ENCODE results near the gene FAM111A.

Gene FAM111A

GRCh38 chr11:59179121-59179520 lies 36.5 kb downstream of the FAM111A start:
- no peak for DNase-seq (ENCODE audit: low read depth in 1 of 2, low spot score in 1 of 2)

GRCh38 chr11:59180168-59180776 lies 37.6 kb downstream of the FAM111A start:
- DNase-seq (ENCODE audit: low read depth in 1 of 2, low spot score in 1 of 2) = no peak

GRCh38 chr11:59180907-59181306 lies 38.3 kb downstream of the FAM111A start:
- DNase-seq (ENCODE audit: low read depth in 1 of 2, low spot score in 1 of 2) = no peak

GRCh38 chr11:59181746-59182456 lies 39.2 kb downstream of the FAM111A start:
- no peak for DNase-seq (ENCODE audit: low read depth in 1 of 2, low spot score in 1 of 2)

GRCh38 chr11:59182457-59183151 lies 39.9 kb downstream of the FAM111A start:
- DNase-seq (ENCODE audit: low read depth in 1 of 2, low spot score in 1 of 2) = no peak

- no peak for DNase-seq (ENCODE audit: low read depth in 1 of 2, low spot score in 1 of 2)
These were observed 41.1 kb downstream of the FAM111A start for GRCh38 chr11:59183771-59184170.

GRCh38 chr11:59184691-59185339 lies 42.2 kb downstream of the FAM111A start:
- no peak for DNase-seq (ENCODE audit: low read depth in 1 of 2, low spot score in 1 of 2)

- DNase-seq (ENCODE audit: low read depth in 1 of 2, low spot score in 1 of 2) = no peak
These were observed 42.8 kb downstream of the FAM111A start for GRCh38 chr11:59185386-59185945.

GRCh38 chr11:59186130-59186594 lies 43.5 kb downstream of the FAM111A start:
- DNase-seq (ENCODE audit: low read depth in 1 of 2, low spot score in 1 of 2) = peak; percentile 19 to 42

GRCh38 chr11:59187035-59187434 lies 44.4 kb downstream of the FAM111A start:
- no peak for DNase-seq (ENCODE audit: low read depth in 1 of 2, low spot score in 1 of 2)

GRCh38 chr11:59187587-59187986 lies 44.9 kb downstream of the FAM111A start:
- no peak for DNase-seq (ENCODE audit: low read depth in 1 of 2, low spot score in 1 of 2)

- no peak for DNase-seq (ENCODE audit: low read depth in 1 of 2, low spot score in 1 of 2)
These were observed 46.3 kb downstream of the FAM111A start for GRCh38 chr11:59188954-59189353.

GRCh38 chr11:59189986-59190385 lies 47.3 kb downstream of the FAM111A start:
- no peak for DNase-seq (ENCODE audit: low read depth in 1 of 2, low spot score in 1 of 2)

GRCh38 chr11:59191095-59191494 lies 48.4 kb downstream of the FAM111A start:
- DNase-seq (ENCODE audit: low read depth in 1 of 2, low spot score in 1 of 2) = no peak

- no peak for DNase-seq (ENCODE audit: low read depth in 1 of 2, low spot score in 1 of 2)
These were observed 49.2 kb downstream of the FAM111A start for GRCh38 chr11:59191890-59192289.

GRCh38 chr11:59192446-59193020 lies 49.9 kb downstream of the FAM111A start:
- DNase-seq (ENCODE audit: low read depth in 1 of 2, low spot score in 1 of 2) = no peak

GRCh38 chr11:59193587-59194130 lies 51.0 kb downstream of the FAM111A start:
- no peak for DNase-seq (ENCODE audit: low read depth in 1 of 2, low spot score in 1 of 2)

- no peak for DNase-seq (ENCODE audit: low read depth in 1 of 2, low spot score in 1 of 2)
These were observed 52.9 kb downstream of the FAM111A start for GRCh38 chr11:59195586-59195985.

GRCh38 chr11:59196777-59197176 lies 54.1 kb downstream of the FAM111A start:
- no peak for DNase-seq (ENCODE audit: low read depth in 1 of 2, low spot score in 1 of 2)

- no peak for DNase-seq (ENCODE audit: low read depth in 1 of 2, low spot score in 1 of 2)
These were observed 55.3 kb downstream of the FAM111A start for GRCh38 chr11:59197991-59198390.

- no peak for DNase-seq (ENCODE audit: low read depth in 1 of 2, low spot score in 1 of 2)
These were observed 56.1 kb downstream of the FAM111A start for GRCh38 chr11:59198726-59199125.
